GM21360 (cell line): ENCODE results near the gene NOXA1.
"Not testable (repeated sequence)": the region's sequence is repeated elsewhere in the genome, so short reads cannot be mapped to it uniquely, and the experiment has no call there.

Source experiments
- ATAC-seq: cut with Tn5 transposase; IDR thresholded peaks from one replicate; pipeline ENCODE4 v1.9.1; 2021; ENCODE audit warnings: mild to moderate bottlenecking, moderate library complexity; ENCODE audit not compliant: unreplicated experiment

NOXA1 gene

DNA sequence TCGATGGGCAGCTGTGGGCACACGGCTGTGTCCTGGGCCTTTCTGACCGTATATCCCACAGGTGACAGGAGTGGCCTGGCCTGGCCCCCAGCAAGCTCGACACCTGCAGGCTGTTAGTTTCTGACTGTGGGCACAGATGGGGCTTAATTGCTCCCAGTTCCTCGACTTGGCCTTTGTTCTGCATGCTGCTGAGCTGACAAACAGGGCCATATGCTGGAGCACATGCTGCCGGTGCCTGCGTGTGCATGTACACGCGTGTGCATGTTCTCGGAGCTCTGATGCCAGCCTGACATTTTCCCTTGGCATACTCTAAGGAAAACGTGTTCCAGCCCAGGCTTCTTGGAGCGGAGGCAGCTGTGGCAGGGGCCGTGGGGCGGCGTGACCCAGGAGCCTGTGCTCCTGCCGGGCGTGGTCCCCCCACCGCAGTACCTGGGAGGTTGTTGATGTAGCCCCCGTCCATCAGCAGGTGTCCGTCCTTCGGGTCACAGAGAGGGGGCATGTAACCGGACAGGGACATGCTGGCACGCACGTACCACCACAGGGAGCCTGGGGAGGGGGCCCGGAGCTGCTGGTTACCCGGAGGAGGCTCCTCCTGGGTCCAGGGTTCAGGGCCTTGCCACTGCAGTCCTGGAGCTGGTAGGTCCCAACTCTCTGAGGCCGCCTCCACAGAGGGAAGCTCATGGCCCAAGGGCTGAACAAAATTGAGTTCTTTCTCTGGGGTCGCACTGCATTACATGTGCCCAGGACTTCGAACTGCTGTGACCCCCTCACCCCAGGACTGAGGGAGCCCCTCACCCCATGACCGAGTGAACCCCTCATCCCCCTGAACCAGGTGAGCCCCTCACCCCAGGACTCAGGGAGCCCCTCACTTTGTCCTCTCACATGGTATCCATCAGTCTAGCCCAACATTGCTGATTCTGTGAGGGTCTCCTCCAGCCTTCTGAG, 40.1 kb downstream of the NOXA1 start:
- no peak for ATAC-seq

GRCh38 chr9:137463931-137464290, 40.7 kb downstream of the NOXA1 start:
- ATAC-seq, result no peak

DNA sequence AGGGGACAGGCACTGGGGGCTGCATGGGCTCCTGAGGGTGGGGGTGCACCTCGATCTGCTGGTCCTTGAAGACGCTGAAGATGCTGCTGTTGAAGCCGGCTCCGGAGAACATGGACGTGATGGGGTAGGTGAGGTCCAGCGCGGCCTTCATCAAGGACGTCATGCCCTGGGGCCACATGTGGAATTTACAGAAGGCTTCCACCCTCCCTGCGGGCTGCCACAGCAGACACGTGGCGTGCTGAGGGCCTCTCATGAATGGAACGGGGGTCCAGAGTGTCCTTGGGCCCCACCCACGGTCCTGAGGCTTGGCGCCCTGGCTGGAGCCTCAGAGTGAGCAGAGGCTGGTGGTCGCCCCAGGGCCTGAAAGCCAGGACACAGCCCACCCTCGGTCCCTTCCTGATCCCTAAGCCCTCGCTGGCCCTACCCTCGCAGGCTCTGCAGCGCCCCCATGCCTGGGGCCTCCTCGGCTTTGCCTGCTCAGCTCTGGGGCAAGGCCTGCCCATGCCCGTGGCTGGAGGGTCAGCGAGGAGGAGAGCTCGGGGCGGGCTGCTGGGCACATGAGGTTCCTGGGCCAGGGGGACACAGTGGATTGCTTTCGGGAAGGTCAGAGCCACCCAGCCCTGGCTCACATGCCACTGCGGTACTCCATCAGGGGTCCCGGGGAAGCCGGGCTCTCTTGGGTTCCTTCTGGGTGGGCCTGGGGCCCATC, 41.3 kb downstream of the NOXA1 start:
- no peak for ATAC-seq

DNA sequence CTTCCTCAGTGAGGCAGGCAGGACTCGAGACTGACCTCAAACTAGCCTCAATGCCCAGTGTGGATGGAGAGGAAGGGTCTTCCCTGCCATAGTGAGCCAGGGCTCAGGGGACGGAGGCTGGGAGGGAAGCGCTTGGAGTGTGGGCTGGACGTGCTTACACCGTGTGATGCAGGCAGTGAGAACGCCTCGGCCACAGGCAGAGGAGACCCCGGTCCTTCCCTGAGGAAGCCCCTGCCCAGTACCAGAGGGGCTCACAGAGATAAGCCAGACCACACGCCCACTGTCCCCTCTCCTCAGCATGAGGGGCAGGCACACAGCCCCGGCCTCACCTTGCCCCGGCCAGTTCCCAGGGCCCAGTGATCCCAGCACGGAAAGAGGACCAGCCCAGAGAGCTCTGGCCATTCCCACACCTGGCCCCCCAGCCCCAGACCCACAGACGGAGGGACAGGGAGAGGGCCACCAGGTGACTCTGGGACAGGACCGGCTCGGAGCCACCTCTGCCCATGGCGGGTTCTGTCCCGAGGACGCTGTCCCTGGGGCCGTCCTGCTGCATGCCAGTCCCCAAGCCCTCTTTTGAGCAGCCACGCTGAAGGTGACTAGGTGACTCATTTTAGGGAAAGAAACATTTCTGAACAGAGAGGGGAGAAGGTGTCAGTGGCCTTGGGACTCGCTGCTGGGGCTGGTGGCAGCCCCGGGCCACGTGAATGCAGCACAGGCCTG, 42.0 kb downstream of the NOXA1 start:
- no peak for ATAC-seq

- ATAC-seq, result no peak
Observed at GRCh38 chr9:137465720-137466388, 42.7 kb downstream of the NOXA1 start.

- not testable (repeated sequence) for ATAC-seq
Observed at GRCh38 chr9:137466389-137467085, 43.3 kb downstream of the NOXA1 start.

- ATAC-seq, result no peak
Observed at GRCh38 chr9:137467161-137467581, 44.0 kb downstream of the NOXA1 start.

DNA sequence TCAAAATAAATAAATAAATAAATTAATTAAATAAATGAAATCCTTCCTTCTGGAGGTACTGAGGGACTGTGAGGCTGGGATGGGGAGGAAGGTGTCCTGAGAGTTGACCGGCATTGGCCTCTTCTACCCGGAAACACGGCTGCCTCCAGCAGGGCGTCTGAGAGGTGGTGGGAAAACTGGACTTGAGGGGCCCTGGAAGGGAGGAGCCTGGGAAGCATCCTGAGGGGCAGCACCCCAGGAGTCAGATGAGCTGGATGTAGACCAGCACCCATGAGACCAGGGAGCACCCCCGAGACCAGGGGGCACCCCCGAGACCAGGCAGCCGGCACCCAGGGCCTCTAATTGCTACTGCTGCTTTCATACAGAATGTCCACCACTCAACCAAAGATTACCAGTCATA, 44.7 kb downstream of the NOXA1 start:
- ATAC-seq, result no peak

DNA sequence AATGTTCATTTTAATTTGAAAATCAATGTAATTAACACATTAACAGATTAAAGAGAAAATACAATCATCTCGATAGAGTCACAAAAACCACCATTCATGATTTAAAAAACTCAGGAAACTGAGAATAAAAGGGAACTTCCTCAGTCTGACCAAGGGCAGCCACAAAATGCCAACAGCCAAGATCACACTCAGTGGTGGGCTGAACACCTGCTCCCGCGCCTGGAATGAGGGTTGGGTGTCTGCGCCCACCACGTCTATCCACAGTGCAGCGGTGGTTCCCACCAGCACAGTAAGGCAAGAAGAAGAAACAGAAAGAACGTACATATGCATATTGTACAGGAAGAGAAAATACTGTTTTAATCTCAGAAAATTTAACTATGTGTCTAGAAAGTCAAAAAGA, 47.6 kb downstream of the NOXA1 start:
- no peak for ATAC-seq

GRCh38 chr9:137474271-137474670, 51.1 kb downstream of the NOXA1 start:
- no peak for ATAC-seq

DNA sequence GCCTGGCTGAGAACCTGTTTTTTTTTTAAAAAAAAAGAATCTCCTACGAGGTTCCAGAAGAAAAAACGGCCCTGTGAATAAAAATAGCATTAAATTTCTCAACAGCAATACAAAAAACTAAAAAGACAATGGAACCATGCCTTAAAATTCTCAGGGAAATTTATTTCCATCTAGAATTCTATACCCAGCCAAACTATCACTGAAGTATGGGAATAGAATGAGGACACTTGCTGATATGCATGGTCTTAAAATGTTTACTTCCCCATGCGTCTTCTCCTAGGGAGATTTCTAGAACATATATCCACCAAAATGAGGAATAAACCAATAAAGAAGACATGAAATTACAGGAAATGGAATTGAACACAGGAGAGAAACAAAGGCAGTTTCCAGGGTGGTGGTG, 52.5 kb downstream of the NOXA1 start:
- ATAC-seq, result no peak

DNA sequence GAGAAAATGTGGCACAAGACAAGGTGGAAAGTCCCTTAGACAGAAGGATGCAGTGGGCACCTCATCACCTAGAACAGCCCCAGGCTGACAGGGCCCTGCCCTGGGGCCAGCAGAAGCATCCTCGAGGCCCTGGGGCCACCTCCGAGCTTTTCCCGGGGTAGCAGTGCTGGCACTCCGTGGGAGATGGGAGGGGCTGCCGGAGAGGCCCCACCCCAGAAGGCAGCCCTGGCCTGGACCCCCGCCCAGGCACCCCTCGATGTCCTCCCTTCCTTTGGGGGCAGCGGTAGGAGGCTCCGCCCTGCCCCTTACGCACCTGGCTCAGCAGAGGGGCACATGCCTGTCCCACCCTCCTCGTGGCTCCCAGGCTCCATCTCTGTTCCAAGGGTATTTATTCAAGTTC, 53.7 kb downstream of the NOXA1 start:
- ATAC-seq, result no peak

GRCh38 chr9:137477778-137478612, 54.8 kb downstream of the NOXA1 start:
- ATAC-seq, result no peak

GRCh38 chr9:137478613-137478961, 55.4 kb downstream of the NOXA1 start:
- ATAC-seq, result no peak

DNA sequence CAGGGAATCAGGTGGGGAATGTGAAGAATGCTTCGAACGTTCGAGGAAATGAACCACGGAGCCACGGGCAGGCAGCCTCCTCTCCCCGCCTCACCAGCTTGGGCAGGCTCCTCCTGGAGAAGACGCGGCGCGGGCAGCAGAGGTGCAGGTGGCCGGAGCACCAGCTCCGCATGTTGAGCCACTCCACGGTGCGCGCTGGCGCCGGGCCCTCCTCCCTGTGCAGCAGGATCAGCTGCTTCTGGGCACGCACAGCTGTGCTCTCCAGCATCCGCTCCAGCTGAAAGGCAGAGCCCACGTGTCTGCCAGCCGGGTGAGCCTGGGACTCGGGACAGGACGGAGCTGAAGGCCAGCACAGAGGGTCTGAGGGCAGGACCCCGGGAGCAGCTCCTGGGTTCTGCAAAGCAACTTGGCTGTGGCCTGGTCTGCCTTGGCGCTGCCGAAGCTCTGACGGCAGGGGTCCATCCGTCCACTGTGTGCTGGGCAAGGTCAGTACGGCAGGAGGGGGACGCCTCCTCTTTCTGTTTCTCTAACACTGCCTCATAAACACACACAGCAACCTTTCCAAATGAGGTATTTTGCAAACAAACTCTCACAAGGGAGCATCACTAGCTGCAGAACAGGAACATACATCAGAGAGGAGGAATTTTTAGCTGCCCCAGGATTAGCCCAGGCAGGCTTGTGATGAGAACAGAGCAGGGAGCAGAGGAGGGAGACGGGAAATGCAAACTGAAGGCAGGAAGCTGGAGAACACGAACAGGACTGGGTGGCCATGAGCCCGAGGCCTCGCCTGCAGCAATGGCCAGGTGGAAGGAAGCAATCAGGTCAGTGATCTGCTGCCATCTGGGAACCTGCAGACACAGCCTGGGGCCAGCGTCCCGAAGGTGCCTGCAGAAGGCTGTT, 56.0 kb downstream of the NOXA1 start:
- no peak for ATAC-seq

GRCh38 chr9:137479892-137480685, 56.9 kb downstream of the NOXA1 start:
- ATAC-seq, result no peak
